Measurements from ENCODE around the gene CPPED1. TPM values are rescaled to one million over a fixed set of nuclear protein-coding genes. Genes with fewer than 3 reads are reported as not detected.

Gene CPPED1
- total and polyA plus RNA-seq, 2 experiments from 2014 or later: 6.2 to 7.3 TPM

GRCh38 chr16:12819126-12820117 lies 15.7 kb upstream of the CPPED1 start:
- H3K4me3 Mint-ChIP-seq: no peak overlapping the region
- peak; percentile 82 for ATAC-seq
- TF ChIP-seq CTCF (conservative IDR thresholded peaks at IDR 0.05; ENCODE audit: low read depth in 2 of 2) (peak; percentile 91 to 96), ZNF114 (CRISPR knock-in tag; IDR thresholded peaks at IDR 0.05) (0 out of 2 replicates have a peak, but pooled peaks have one; percentile 18), JUNB (IDR thresholded peaks at IDR 0.05; ENCODE audit: unreplicated experiment) (no peak)

GRCh38 chr16:12818326-12818725 lies 14.6 kb upstream of the CPPED1 start:
- H3K4me1 Mint-ChIP-seq: peaks cover 4% of the 10 kb centered on the region; the same call in 1 of the 3 replicates

More at GRCh38 chr16:12819126-12820117, 15.7 kb upstream of the CPPED1 start:
- Mint-ChIP-seq H3K27me3 (ENCODE audit: insufficient read depth, low read depth, poor library complexity) (peaks cover 1% of the 10 kb centered on the region), H3K36me3 (ENCODE audit: low read depth) (no peaks in the 10 kb centered on the region), H3K9me3 (no peaks in the 10 kb centered on the region; the same call in 2 of the 3 replicates), H3K27ac (no peak overlapping the region), H3K4me1 (peaks cover 4% of the 10 kb centered on the region; the same call in 1 of the 3 replicates)
- Histone ChIP-seq H3K4me3 (no peak overlapping the region), H2AFZ (no peak overlapping the region), H4K20me1 (replicated peaks; ENCODE audit: insufficient read depth) (no peaks in the 10 kb centered on the region), H3K9me2 (ENCODE audit: insufficient read depth) (no peaks in the 10 kb centered on the region), H3K27ac (ENCODE audit: low read depth) (no peak overlapping the region), H3K36me3 (ENCODE audit: insufficient read depth) (no peaks in the 10 kb centered on the region), H3K79me2 (replicated peaks; ENCODE audit: insufficient read depth) (no peaks in the 10 kb centered on the region), H3K4me2 (no peak overlapping the region), H3K27me3 (ENCODE audit: insufficient read depth) (no peaks in the 10 kb centered on the region), H3F3A (replicated peaks; ENCODE audit: low read depth) (no peaks in the 10 kb centered on the region), H3K4me1 (ENCODE audit: insufficient read depth) (no peaks in the 10 kb centered on the region)
- peak; percentile 83 for DNase-seq (ENCODE audit: low spot score)

More at GRCh38 chr16:12818326-12818725, 14.6 kb upstream of the CPPED1 start:
- no peak overlapping the region for H2AFZ ChIP-seq
- no peak for ATAC-seq
- no peak overlapping the region for H3K27ac ChIP-seq (ENCODE audit: low read depth)
- H4K20me1 ChIP-seq (replicated peaks; ENCODE audit: insufficient read depth): no peaks in the 10 kb centered on the region
- H3K79me2 ChIP-seq (replicated peaks; ENCODE audit: insufficient read depth): no peaks in the 10 kb centered on the region
- H3K4me3 ChIP-seq: no peak overlapping the region
- H3K27me3 ChIP-seq (ENCODE audit: insufficient read depth): no peaks in the 10 kb centered on the region
- no peak for DNase-seq (ENCODE audit: low spot score)
- H3K4me2 ChIP-seq: no peak overlapping the region
- Mint-ChIP-seq H3K9me3 (no peaks in the 10 kb centered on the region; the same call in 2 of the 3 replicates), H3K27me3 (ENCODE audit: insufficient read depth, low read depth, poor library complexity) (peaks cover 3% of the 10 kb centered on the region), H3K36me3 (ENCODE audit: low read depth) (no peaks in the 10 kb centered on the region), H3K27ac (no peak overlapping the region), H3K4me3 (no peak overlapping the region)
- TF ChIP-seq ZNF331 (CRISPR knock-in tag; IDR thresholded peaks at IDR 0.05; ENCODE audit: low read depth) (no peak), ZNF462 (CRISPR knock-in tag; IDR thresholded peaks at IDR 0.05) (no peak), POLR2AphosphoS5 (IDR thresholded peaks at IDR 0.05; ENCODE audit: low read depth) (no peak)
- H3K36me3 ChIP-seq (ENCODE audit: insufficient read depth): no peaks in the 10 kb centered on the region
- no peaks in the 10 kb centered on the region for H3K4me1 ChIP-seq (ENCODE audit: insufficient read depth)
- no peaks in the 10 kb centered on the region for H3K9me2 ChIP-seq (ENCODE audit: insufficient read depth)
- no peaks in the 10 kb centered on the region for H3F3A ChIP-seq (replicated peaks; ENCODE audit: low read depth)

Measured in GM23338 (cell line).